ENCODE results near the gene IMMP1L. TPM values are rescaled to one million over a fixed set of nuclear protein-coding genes. Genes with fewer than 3 reads are reported as not detected.

IMMP1L gene
- total and polyA plus RNA-seq, 2 of the 8 experiments (the other 6 are each of a cell fraction or from before 2014, with no cell fraction given): 27.4 to 47.7 TPM

- no peak overlapping the region for H2BK20ac ChIP-seq (ENCODE audit: low read length)
- H3K56ac ChIP-seq (replicated peaks; ENCODE audit: insufficient read length, low read depth, low read length): no peak overlapping the region
- H4K91ac ChIP-seq (replicated peaks; ENCODE audit: insufficient read length, low read length): no peak overlapping the region
- H3K4me1 ChIP-seq (replicated peaks in 1 of 4; ENCODE audit: control insufficient read depth in 3 of 4, insufficient read depth in 4 of 4, low read length in 3 of 4): peaks cover 0 to 4% (median 0%) of the 10 kb centered on the region in 4 experiments; a peak in 2 of 7 replicates
- no peaks in the 10 kb centered on the region; a peak in 1 of 8 replicates for H3K36me3 ChIP-seq (ENCODE audit: control insufficient read depth in 2 of 4, insufficient read depth in 4 of 4, low read length in 3 of 4)
- H4K5ac ChIP-seq (ENCODE audit: insufficient read length, low read depth, low read length): no peak overlapping the region
- H3K9me3 ChIP-seq (ENCODE audit: insufficient read depth in 2 of 2, low read depth in 1 of 2, low read length in 1 of 2): no peaks in the 10 kb centered on the region
- H3K9ac ChIP-seq (replicated peaks in 1 of 4; ENCODE audit: extremely low read depth in 1 of 4, low read depth in 3 of 4, low read length in 3 of 4): no peak overlapping the region
- no peak overlapping the region for H3K4ac ChIP-seq (replicated peaks; ENCODE audit: insufficient read length, low read depth, low read length)
- FAIRE-seq (no peak), DNase-seq (ENCODE audit: low read depth in 1 of 2, low spot score in 2 of 2) (no peak)
- no peak overlapping the region for H3K18ac ChIP-seq (ENCODE audit: extremely low read depth, low read length)
- H2BK15ac ChIP-seq (ENCODE audit: low read length): no peak overlapping the region
- H2AFZ ChIP-seq (ENCODE audit: low read length): no peak overlapping the region
- no peaks in the 10 kb centered on the region for H3K23me2 ChIP-seq (ENCODE audit: low read depth, low read length)
- H3K27ac ChIP-seq (ENCODE audit: low read depth, low read length): no peak overlapping the region
- CTCF ChIA-PET (ENCODE audit: partially characterized antibody): no interaction called here
- H3K79me2 ChIP-seq (ENCODE audit: control insufficient read depth in 1 of 2, insufficient read depth in 2 of 2, low read length in 2 of 2): peaks cover 0 to 50% of the 10 kb centered on the region in 2 experiments; a peak in 2 of 4 replicates
- no peak overlapping the region for H4K8ac ChIP-seq (ENCODE audit: extremely low read depth, insufficient read depth, low read length)
- no peak overlapping the region for H2BK120ac ChIP-seq (replicated peaks; ENCODE audit: low read depth, low read length)
- no peak overlapping the region for H2BK12ac ChIP-seq (ENCODE audit: low read depth, low read length)
- H2BK5ac ChIP-seq (ENCODE audit: low read depth, low read length): no peak overlapping the region
- H3K4me3 ChIP-seq (ENCODE audit: extremely low read depth in 1 of 4, insufficient read depth in 2 of 4, low read depth in 3 of 4, low read length in 4 of 4): no peak overlapping the region
- H3K23ac ChIP-seq (ENCODE audit: insufficient read length): no peak overlapping the region
- H3K27me3 ChIP-seq (replicated peaks in 1 of 4; ENCODE audit: control insufficient read depth in 3 of 4, extremely low read depth in 1 of 4, insufficient read depth in 3 of 4, low read length in 3 of 4): no peaks in the 10 kb centered on the region
- no peak overlapping the region for H2AK5ac ChIP-seq (ENCODE audit: low read depth, low read length)
- no peaks in the 10 kb centered on the region for H4K20me1 ChIP-seq (replicated peaks in 1 of 2; ENCODE audit: control insufficient read depth in 1 of 2, insufficient read depth in 2 of 2, low read length in 2 of 2)
- POLR2A ChIA-PET (ENCODE audit: partially characterized antibody): no interaction called here
- H3K79me1 ChIP-seq (ENCODE audit: low read depth, low read length): no peaks in the 10 kb centered on the region
- 95% methylated on average over 3 of the region's 3 CpGs; no CpG with 5 or more reads in 1 of the 2 experiments for WGBS, 2 experiments (ENCODE audit: extremely low coverage in 1 of 2, insufficient coverage in 1 of 2, insufficient read length in 1 of 2, insufficient replicate concordance in 2 of 2, low coverage in 1 of 2, low lambda C conversion rate in 2 of 2, missing lambda C conversion rate in 1 of 2)
- no peak overlapping the region for H3K14ac ChIP-seq (ENCODE audit: insufficient read length)
- no peak overlapping the region for H3K4me2 ChIP-seq (ENCODE audit: insufficient read depth in 1 of 2, low read depth in 2 of 2, low read length in 2 of 2)
- TF ChIP-seq JUN (IDR thresholded peaks at IDR 0.05; ENCODE audit: low read depth, low read length): no peak
- no peak for TF ChIP-seq SIX5 (IDR thresholded peaks at IDR 0.05; ENCODE audit: low read depth, low read length)
- no peak for TF ChIP-seq CHD1 (IDR thresholded peaks at IDR 0.05; ENCODE audit: low read depth, low read length)
- no peak for TF ChIP-seq BRCA1 (IDR thresholded peaks at IDR 0.05; ENCODE audit: low read depth, low read length)
- TF ChIP-seq POLR2A (IDR thresholded peaks at IDR 0.05; ENCODE audit: control extremely low read depth in 1 of 2, low read depth in 2 of 2, low read length in 2 of 2): no peak
- TF ChIP-seq CEBPB (IDR thresholded peaks at IDR 0.05; ENCODE audit: low read depth, low read length): no peak
- no peak for TF ChIP-seq ATF2 (IDR thresholded peaks at IDR 0.05; ENCODE audit: low read length)
- TF ChIP-seq TAF1 (IDR thresholded peaks at IDR 0.05; ENCODE audit: low read depth, low read length): no peak
- TF ChIP-seq EGR1 (IDR thresholded peaks at IDR 0.05; ENCODE audit: borderline replicate concordance, low read depth, low read length): no peak
- no peak for TF ChIP-seq RBBP5 (IDR thresholded peaks at IDR 0.05; ENCODE audit: borderline replicate concordance, low read depth, low read length)
- no peak for TF ChIP-seq TCF12 (IDR thresholded peaks at IDR 0.05; ENCODE audit: low read depth, low read length)
- no peak for TF ChIP-seq SRF (IDR thresholded peaks at IDR 0.05; ENCODE audit: low read depth, low read length)
- no peak for TF ChIP-seq SIRT6 (IDR thresholded peaks at IDR 0.05; ENCODE audit: low read length)
- no peak for TF ChIP-seq EP300 (IDR thresholded peaks at IDR 0.05; ENCODE audit: borderline replicate concordance in 1 of 2, low read depth in 2 of 2, low read length in 2 of 2)
- no peak for TF ChIP-seq RFX5 (IDR thresholded peaks at IDR 0.05; ENCODE audit: borderline replicate concordance, low read depth, low read length)
Measured at GRCh38 chr11:31480930-31481329, 28.5 kb downstream of the IMMP1L start.

All from H1 (cell line).